ENCODE measurements around the gene SNX33.
A peak's percentile ranks its signal among the peaks of the same experiment; 100 is the strongest.
"Not testable (repeated sequence)": the region's sequence is repeated elsewhere in the genome, so short reads cannot be mapped to it uniquely, and the experiment has no call there.

SNX33 gene

GRCh38 chr15:75699517-75699916 is 51.8 kb downstream of the SNX33 start:
- peaks cover 81% of the 10 kb centered on the region for H3K4me1 ChIP-seq (ENCODE audit: insufficient read depth, low read length)
- peak overlapping the region in 1 of 2 donors; percentile 4 for H3K4me3 ChIP-seq (ENCODE audit: low read depth in 1 of 2, low read length in 2 of 2)
- H3K9me3 ChIP-seq (ENCODE audit: low read length); H3K27me3 ChIP-seq (ENCODE audit: control insufficient read depth in 1 of 2, insufficient read depth in 2 of 2, low read length in 2 of 2); H3K36me3 ChIP-seq (ENCODE audit: insufficient read depth, low read length): not testable (repeated sequence)
- peak overlapping the region; percentile 53 for H3K9ac ChIP-seq (ENCODE audit: low read length)
- peak overlapping the region; percentile 88 for H3K27ac ChIP-seq (ENCODE audit: low read depth, low read length)

GRCh38 chr15:75699961-75700874 is 52.5 kb downstream of the SNX33 start:
- peak overlapping the region; percentile 92 for H3K27ac ChIP-seq (ENCODE audit: low read depth, low read length)
- peak overlapping the region; percentile 78 for H3K9ac ChIP-seq (ENCODE audit: low read length)
- peak overlapping the region in 1 of 2 donors; percentile 4 for H3K4me3 ChIP-seq (ENCODE audit: low read depth in 1 of 2, low read length in 2 of 2)

GRCh38 chr15:75701071-75702003 is 53.6 kb downstream of the SNX33 start:
- not testable (repeated sequence) for H3K36me3 ChIP-seq (ENCODE audit: insufficient read depth, low read length); H3K9me3 ChIP-seq (ENCODE audit: low read length); H3K4me3 ChIP-seq (ENCODE audit: low read depth in 1 of 2, low read length in 2 of 2); H3K27me3 ChIP-seq (ENCODE audit: control insufficient read depth in 1 of 2, insufficient read depth in 2 of 2, low read length in 2 of 2)
- Histone ChIP-seq H3K9ac (ENCODE audit: low read length) (peak overlapping the region; percentile 78), H3K27ac (ENCODE audit: low read depth, low read length) (peak overlapping the region; percentile 92), H3K4me1 (ENCODE audit: insufficient read depth, low read length) (peaks cover 81% of the 10 kb centered on the region)

More at GRCh38 chr15:75699961-75700874, 52.5 kb downstream of the SNX33 start:
- peaks cover 81% of the 10 kb centered on the region for H3K4me1 ChIP-seq (ENCODE audit: insufficient read depth, low read length)
- not testable (repeated sequence) for H3K27me3 ChIP-seq (ENCODE audit: control insufficient read depth in 1 of 2, insufficient read depth in 2 of 2, low read length in 2 of 2); H3K36me3 ChIP-seq (ENCODE audit: insufficient read depth, low read length); H3K9me3 ChIP-seq (ENCODE audit: low read length)

- peaks cover 75% of the 10 kb centered on the region for H3K4me1 ChIP-seq (ENCODE audit: insufficient read depth, low read length)
- peaks cover 9% of the 10 kb centered on the region for H3K36me3 ChIP-seq (ENCODE audit: insufficient read depth, low read length)
- H3K9ac ChIP-seq (ENCODE audit: low read length) = peak overlapping the region; percentile 44
- H3K4me3 ChIP-seq (ENCODE audit: low read depth in 1 of 2, low read length in 2 of 2) = no peak overlapping the region
- H3K27ac ChIP-seq (ENCODE audit: low read depth, low read length) = peak overlapping the region; percentile 92
- H3K27me3 ChIP-seq (ENCODE audit: control insufficient read depth in 1 of 2, insufficient read depth in 2 of 2, low read length in 2 of 2) = no peaks in the 10 kb centered on the region
- no peaks in the 10 kb centered on the region for H3K9me3 ChIP-seq (ENCODE audit: low read length)
Observed at GRCh38 chr15:75702436-75702835, 54.7 kb downstream of the SNX33 start.

- Histone ChIP-seq H3K9ac (ENCODE audit: low read length) (peak overlapping the region; percentile 12), H3K27ac (ENCODE audit: low read depth, low read length) (peak overlapping the region; percentile 90), H3K4me1 (ENCODE audit: insufficient read depth, low read length) (peaks cover 67% of the 10 kb centered on the region)
- not testable (repeated sequence) for H3K27me3 ChIP-seq (ENCODE audit: control insufficient read depth in 1 of 2, insufficient read depth in 2 of 2, low read length in 2 of 2); H3K9me3 ChIP-seq (ENCODE audit: low read length); H3K36me3 ChIP-seq (ENCODE audit: insufficient read depth, low read length); H3K4me3 ChIP-seq (ENCODE audit: low read depth in 1 of 2, low read length in 2 of 2)
Observed at GRCh38 chr15:75703440-75704262, 55.9 kb downstream of the SNX33 start.

- no peaks in the 10 kb centered on the region for H3K9me3 ChIP-seq (ENCODE audit: low read length)
- peak overlapping the region; percentile 90 for H3K27ac ChIP-seq (ENCODE audit: low read depth, low read length)
- no peak overlapping the region for H3K4me3 ChIP-seq (ENCODE audit: low read depth in 1 of 2, low read length in 2 of 2)
- H3K4me1 ChIP-seq (ENCODE audit: insufficient read depth, low read length) = peaks cover 67% of the 10 kb centered on the region
- H3K36me3 ChIP-seq (ENCODE audit: insufficient read depth, low read length) = peaks cover 9% of the 10 kb centered on the region
- H3K9ac ChIP-seq (ENCODE audit: low read length) = peak overlapping the region; percentile 12
- no peaks in the 10 kb centered on the region for H3K27me3 ChIP-seq (ENCODE audit: control insufficient read depth in 1 of 2, insufficient read depth in 2 of 2, low read length in 2 of 2)
Observed at GRCh38 chr15:75704263-75704615, 56.5 kb downstream of the SNX33 start.

GRCh38 chr15:75704618-75705017 is 56.9 kb downstream of the SNX33 start:
- H3K9ac ChIP-seq (ENCODE audit: low read length) = peak overlapping the region; percentile 12
- no peak overlapping the region for H3K4me3 ChIP-seq (ENCODE audit: low read depth in 1 of 2, low read length in 2 of 2)
- peak overlapping the region; percentile 90 for H3K27ac ChIP-seq (ENCODE audit: low read depth, low read length)
- H3K36me3 ChIP-seq (ENCODE audit: insufficient read depth, low read length) = peaks cover 9% of the 10 kb centered on the region
- H3K27me3 ChIP-seq (ENCODE audit: control insufficient read depth in 1 of 2, insufficient read depth in 2 of 2, low read length in 2 of 2) = no peaks in the 10 kb centered on the region
- no peaks in the 10 kb centered on the region for H3K9me3 ChIP-seq (ENCODE audit: low read length)
- H3K4me1 ChIP-seq (ENCODE audit: insufficient read depth, low read length) = peaks cover 64% of the 10 kb centered on the region

- not testable (repeated sequence) for H3K36me3 ChIP-seq (ENCODE audit: insufficient read depth, low read length); H3K4me3 ChIP-seq (ENCODE audit: low read depth in 1 of 2, low read length in 2 of 2); H3K27me3 ChIP-seq (ENCODE audit: control insufficient read depth in 1 of 2, insufficient read depth in 2 of 2, low read length in 2 of 2); H3K9me3 ChIP-seq (ENCODE audit: low read length)
- peaks cover 60% of the 10 kb centered on the region for H3K4me1 ChIP-seq (ENCODE audit: insufficient read depth, low read length)
- H3K9ac ChIP-seq (ENCODE audit: low read length) = peak overlapping the region; percentile 12
- peak overlapping the region; percentile 73 for H3K27ac ChIP-seq (ENCODE audit: low read depth, low read length)
Observed at GRCh38 chr15:75705375-75705774, 57.7 kb downstream of the SNX33 start.

GRCh38 chr15:75705854-75706681 is 58.4 kb downstream of the SNX33 start:
- Histone ChIP-seq H3K4me3 (ENCODE audit: low read depth in 1 of 2, low read length in 2 of 2) (no peak overlapping the region), H3K9ac (ENCODE audit: low read length) (peak overlapping the region; percentile 12), H3K4me1 (ENCODE audit: insufficient read depth, low read length) (peaks cover 53% of the 10 kb centered on the region), H3K27ac (ENCODE audit: low read depth, low read length) (peak overlapping the region; percentile 73), H3K27me3 (ENCODE audit: control insufficient read depth in 1 of 2, insufficient read depth in 2 of 2, low read length in 2 of 2) (no peaks in the 10 kb centered on the region), H3K9me3 (ENCODE audit: low read length) (no peaks in the 10 kb centered on the region), H3K36me3 (ENCODE audit: insufficient read depth, low read length) (peaks cover 9% of the 10 kb centered on the region)

GRCh38 chr15:75706682-75706954 is 58.9 kb downstream of the SNX33 start:
- H3K27me3 ChIP-seq (ENCODE audit: control insufficient read depth in 1 of 2, insufficient read depth in 2 of 2, low read length in 2 of 2) = no peaks in the 10 kb centered on the region
- peak overlapping the region; percentile 73 for H3K27ac ChIP-seq (ENCODE audit: low read depth, low read length)
- H3K4me1 ChIP-seq (ENCODE audit: insufficient read depth, low read length) = peaks cover 48% of the 10 kb centered on the region

More at GRCh38 chr15:75706682-75706954, 58.9 kb downstream of the SNX33 start:
- H3K4me3 ChIP-seq (ENCODE audit: low read depth in 1 of 2, low read length in 2 of 2) = no peak overlapping the region
- peaks cover 9% of the 10 kb centered on the region for H3K36me3 ChIP-seq (ENCODE audit: insufficient read depth, low read length)
- no peaks in the 10 kb centered on the region for H3K9me3 ChIP-seq (ENCODE audit: low read length)
- no peak overlapping the region for H3K9ac ChIP-seq (ENCODE audit: low read length)

Data from muscle layer of colon (tissue), 2 donors.